Measurements from ENCODE around the gene DUSP10.

DNA sequence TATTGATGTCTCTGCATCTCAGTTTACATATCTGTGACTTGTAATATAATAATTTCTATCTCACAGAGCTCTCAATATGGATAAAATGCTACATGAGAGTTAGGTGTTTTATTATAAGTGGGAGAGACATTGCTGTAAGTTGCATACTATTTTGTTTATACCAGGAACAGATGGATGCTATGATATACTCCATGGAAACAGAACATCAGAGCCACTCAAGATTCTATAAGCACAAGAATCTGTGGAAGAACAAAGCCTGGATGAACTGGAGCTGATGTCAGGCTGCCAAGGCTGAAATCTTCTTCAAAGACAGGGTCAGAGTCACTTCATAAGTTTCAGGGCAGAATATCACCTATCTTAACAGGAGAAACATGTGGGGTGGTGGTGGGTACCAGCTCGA is 30.2 kb downstream of the DUSP10 start:
- TF ChIP-seq, protein P1, sequence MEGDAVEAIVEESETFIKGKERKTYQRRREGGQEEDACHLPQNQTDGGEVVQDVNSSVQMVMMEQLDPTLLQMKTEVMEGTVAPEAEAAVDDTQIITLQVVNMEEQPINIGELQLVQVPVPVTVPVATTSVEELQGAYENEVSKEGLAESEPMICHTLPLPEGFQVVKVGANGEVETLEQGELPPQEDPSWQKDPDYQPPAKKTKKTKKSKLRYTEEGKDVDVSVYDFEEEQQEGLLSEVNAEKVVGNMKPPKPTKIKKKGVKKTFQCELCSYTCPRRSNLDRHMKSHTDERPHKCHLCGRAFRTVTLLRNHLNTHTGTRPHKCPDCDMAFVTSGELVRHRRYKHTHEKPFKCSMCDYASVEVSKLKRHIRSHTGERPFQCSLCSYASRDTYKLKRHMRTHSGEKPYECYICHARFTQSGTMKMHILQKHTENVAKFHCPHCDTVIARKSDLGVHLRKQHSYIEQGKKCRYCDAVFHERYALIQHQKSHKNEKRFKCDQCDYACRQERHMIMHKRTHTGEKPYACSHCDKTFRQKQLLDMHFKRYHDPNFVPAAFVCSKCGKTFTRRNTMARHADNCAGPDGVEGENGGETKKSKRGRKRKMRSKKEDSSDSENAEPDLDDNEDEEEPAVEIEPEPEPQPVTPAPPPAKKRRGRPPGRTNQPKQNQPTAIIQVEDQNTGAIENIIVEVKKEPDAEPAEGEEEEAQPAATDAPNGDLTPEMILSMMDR (IDR thresholded peaks at IDR 0.05) = no peak
- TF ChIP-seq POLR2A (IDR thresholded peaks at IDR 0.05) = no peak
- TF ChIP-seq EP300 (IDR thresholded peaks at IDR 0.05) = no peak

Measured in tibial nerve (tissue), 4 donors.